GM12873 (cell line): Measurements from ENCODE around the gene C16orf95.

Experiments
- TF ChIP-seq, protein P1 (sequence below): IDR thresholded peaks from 2 replicates; pipeline ENCODE4 v1.5.1; 2012; ENCODE audit warnings: low read depth, mild to moderate bottlenecking, moderate library complexity, low read length, control low read depth; ENCODE audit not compliant: insufficient read depth; ENCODE audit errors: missing control alignments

The C16orf95 gene

GRCh38 chr16:87327798-87328495 lies 10.8 kb upstream of the C16orf95 start:
- TF ChIP-seq, protein P1, sequence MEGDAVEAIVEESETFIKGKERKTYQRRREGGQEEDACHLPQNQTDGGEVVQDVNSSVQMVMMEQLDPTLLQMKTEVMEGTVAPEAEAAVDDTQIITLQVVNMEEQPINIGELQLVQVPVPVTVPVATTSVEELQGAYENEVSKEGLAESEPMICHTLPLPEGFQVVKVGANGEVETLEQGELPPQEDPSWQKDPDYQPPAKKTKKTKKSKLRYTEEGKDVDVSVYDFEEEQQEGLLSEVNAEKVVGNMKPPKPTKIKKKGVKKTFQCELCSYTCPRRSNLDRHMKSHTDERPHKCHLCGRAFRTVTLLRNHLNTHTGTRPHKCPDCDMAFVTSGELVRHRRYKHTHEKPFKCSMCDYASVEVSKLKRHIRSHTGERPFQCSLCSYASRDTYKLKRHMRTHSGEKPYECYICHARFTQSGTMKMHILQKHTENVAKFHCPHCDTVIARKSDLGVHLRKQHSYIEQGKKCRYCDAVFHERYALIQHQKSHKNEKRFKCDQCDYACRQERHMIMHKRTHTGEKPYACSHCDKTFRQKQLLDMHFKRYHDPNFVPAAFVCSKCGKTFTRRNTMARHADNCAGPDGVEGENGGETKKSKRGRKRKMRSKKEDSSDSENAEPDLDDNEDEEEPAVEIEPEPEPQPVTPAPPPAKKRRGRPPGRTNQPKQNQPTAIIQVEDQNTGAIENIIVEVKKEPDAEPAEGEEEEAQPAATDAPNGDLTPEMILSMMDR, result no peak

GRCh38 chr16:87326151-87326571 lies 9.0 kb upstream of the C16orf95 start:
- TF ChIP-seq, protein P1, result no peak

GRCh38 chr16:87325423-87325858 lies 8.2 kb upstream of the C16orf95 start:
- TF ChIP-seq, protein P1, result no peak

GRCh38 chr16:87324411-87325275 lies 7.5 kb upstream of the C16orf95 start:
- TF ChIP-seq, protein P1, result peak; percentile 88

GRCh38 chr16:87323727-87324410 lies 6.7 kb upstream of the C16orf95 start:
- TF ChIP-seq, protein P1, result no peak

DNA sequence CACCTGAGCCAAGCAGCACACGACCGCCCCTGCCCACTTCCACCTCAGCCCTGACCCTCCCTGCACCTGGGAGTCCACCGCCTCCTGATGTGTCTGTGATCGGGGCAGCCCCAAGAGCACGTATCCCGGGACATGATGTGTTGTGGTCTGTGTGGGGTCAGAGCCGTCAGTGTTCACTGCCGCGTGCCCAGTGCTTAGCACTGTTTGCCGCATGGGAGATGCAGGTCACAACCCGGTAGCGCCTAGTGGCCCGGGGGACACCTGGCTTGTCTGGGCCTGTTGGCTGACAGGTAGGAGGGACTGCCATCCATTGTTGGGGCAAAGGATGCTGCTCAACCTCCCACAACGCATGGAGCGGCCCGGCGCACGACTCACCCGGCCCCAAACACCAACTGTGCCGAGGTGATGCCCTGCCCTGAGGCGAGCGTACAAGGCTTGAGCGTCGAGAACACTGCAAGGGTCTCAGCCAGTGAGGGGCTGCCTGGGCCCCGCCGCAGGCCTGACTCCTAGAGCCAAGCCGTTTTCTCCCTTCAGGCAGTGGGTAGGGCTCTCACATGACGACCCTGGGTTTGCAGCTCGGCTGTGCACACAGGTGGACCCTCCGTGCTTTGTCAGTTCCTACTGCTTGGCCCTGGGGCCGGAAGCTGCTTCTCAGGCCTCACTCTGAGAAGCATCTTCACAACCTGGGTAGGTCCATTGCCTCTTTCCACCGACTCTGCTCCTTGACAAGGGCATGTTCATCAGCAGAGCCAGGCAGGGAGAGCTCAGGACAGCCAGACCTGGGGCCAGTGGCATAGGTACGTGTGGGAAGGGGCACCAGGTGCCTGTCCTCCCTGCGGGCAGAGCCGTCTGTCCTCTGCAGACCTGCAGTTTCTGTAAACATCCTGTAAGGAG lies 5.9 kb upstream of the C16orf95 start:
- TF ChIP-seq, protein P1, result no peak
